ENCODE data around the gene USP2. TPM values are rescaled to one million over a fixed set of nuclear protein-coding genes. Genes with fewer than 3 reads are reported as not detected.

The USP2 gene
- total and polyA plus RNA-seq, 2 of the 4 experiments (the other 2 are of a cell fraction) = 0.18 to 0.79 TPM

DNA sequence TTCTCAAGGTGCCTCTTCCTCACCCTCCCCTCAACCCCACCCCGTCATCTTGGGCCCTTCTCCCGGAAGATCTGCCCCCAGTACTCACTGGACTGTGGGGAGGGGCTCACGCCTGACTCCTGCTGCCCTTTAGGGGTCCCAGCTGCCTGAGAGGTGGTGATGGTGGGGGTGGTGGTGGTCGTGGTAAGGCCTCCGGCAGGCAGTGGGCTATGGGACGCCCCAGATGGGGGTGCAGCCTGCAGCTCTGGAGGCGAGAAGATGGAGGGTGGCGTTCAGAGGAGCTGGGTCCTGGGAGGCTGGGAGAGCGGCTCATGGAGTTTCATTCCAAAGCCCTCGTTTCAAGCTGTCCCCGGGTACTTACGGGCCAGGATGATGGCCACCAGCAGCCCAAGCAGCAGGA lies 35.8 kb downstream of the USP2 start:
- Histone ChIP-seq H2BK120ac (ENCODE audit: low read depth, low read length) (no peak overlapping the region), H4K20me1 (ENCODE audit: insufficient read depth, low read length) (no peaks in the 10 kb centered on the region), H3K18ac (ENCODE audit: low read depth, low read length) (no peak overlapping the region), H2BK15ac (ENCODE audit: low read depth, low read length) (no peak overlapping the region), H2AK5ac (ENCODE audit: low read depth, low read length) (no peak overlapping the region; the same call in 1 of the 2 replicates), H2AK9ac (replicated peaks; ENCODE audit: low read depth, low read length, poor library complexity) (no peak overlapping the region), H2BK20ac (ENCODE audit: low read depth, low read length) (no peak overlapping the region), H3K79me1 (ENCODE audit: low read depth in 1 of 2, low read length in 2 of 2) (peaks cover 0 to 4% of the 10 kb centered on the region in 2 experiments; a peak in 1 of 4 replicates), H3K4ac (ENCODE audit: low read depth, low read length) (no peak overlapping the region), H3K4me3 (ENCODE audit: insufficient read depth, low read depth, low read length) (no peak overlapping the region), H3K9me1 (ENCODE audit: insufficient read depth, low read length) (no peaks in the 10 kb centered on the region), H3K14ac (replicated peaks; ENCODE audit: low read depth, low read length) (no peak overlapping the region), H3K4me2 (ENCODE audit: low read depth, low read length) (no peak overlapping the region), H3K23ac (ENCODE audit: low read depth, low read length) (no peak overlapping the region), H3K27ac (ENCODE audit: insufficient read depth, low read length) (no peak overlapping the region), H4K5ac (ENCODE audit: low read depth, low read length) (no peak overlapping the region), H3K56ac (ENCODE audit: extremely low read depth, insufficient read depth, low read length) (no peak overlapping the region), H3K9ac (ENCODE audit: low read depth, low read length) (no peak overlapping the region), H3K27me3 (ENCODE audit: control insufficient read depth, insufficient read depth, low read length) (peaks cover 33% of the 10 kb centered on the region), H3K36me3 (ENCODE audit: control insufficient read depth, insufficient read depth, low read length) (no peaks in the 10 kb centered on the region), H3K4me1 (ENCODE audit: control insufficient read depth, insufficient read depth, low read length) (peaks cover 3% of the 10 kb centered on the region; the same call in 1 of the 2 replicates), H4K8ac (ENCODE audit: low read depth in 2 of 2, low read length in 2 of 2) (no peak overlapping the region), H2BK5ac (ENCODE audit: low read depth, low read length, poor library complexity, severe bottlenecking) (no peak overlapping the region), H4K91ac (ENCODE audit: insufficient read depth, low read depth, low read length) (no peak overlapping the region), H2AFZ (replicated peaks; ENCODE audit: low read length, poor library complexity) (no peak overlapping the region), H3K9me3 (ENCODE audit: control insufficient read depth, insufficient read depth, low read length) (no peaks in the 10 kb centered on the region)
- 69% methylated on average over 5 of the region's 12 CpGs; no CpG with 5 or more reads in 1 of the 2 experiments for WGBS, 2 experiments (ENCODE audit: extremely low coverage in 2 of 2, insufficient read length in 1 of 2)
- dilution Hi-C loops (cut with HindIII; ENCODE audit: low sequenced_read_pairs, unreplicated experiment) = no loop called here
- in situ Hi-C loops (cut with MboI; ENCODE audit: low sequenced_read_pairs) = no loop called here
- no TSS peak for BruUV-seq (replicated peaks)
- ChIA-PET POLR2A (ENCODE audit: unreplicated experiment) (no interaction called here), CTCF (no interaction called here)
- intact Hi-C loops (cut with micrococcal nuclease) = no loop called here
- TF ChIP-seq POLR2A (IDR thresholded peaks at IDR 0.05; ENCODE audit: low read depth, low read length) = no peak
- DNase-seq (no peak), ATAC-seq (ENCODE audit: low read depth) (no peak)

All from IMR-90 (cell line).